ENCODE results near the gene ABLIM2. TPM values are rescaled to one million over a fixed set of nuclear protein-coding genes. Genes with fewer than 3 reads are reported as not detected.

ABLIM2 gene
- total RNA-seq, 2 donors from 2014 or later = 0.34 to 0.60 TPM

DNA sequence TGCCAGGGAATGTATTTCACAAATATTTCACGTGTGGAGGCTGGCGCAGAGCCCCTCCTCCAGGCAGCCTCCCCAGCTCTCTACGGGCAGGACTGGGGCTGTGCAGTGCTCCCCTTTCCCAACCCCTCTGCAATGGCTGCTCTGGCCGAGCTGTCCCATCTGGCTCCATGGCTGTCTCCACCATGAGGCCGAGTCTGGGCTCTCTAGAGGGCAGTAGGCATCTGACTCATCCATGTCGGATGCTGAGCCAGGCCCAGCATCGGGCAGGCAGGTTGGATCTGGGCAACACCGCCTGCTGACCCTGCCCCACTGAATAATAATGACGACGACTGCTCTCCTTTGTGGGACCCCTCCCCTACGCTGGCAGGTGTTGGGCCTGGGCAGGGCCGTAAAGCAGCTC, 29.5 kb upstream of the ABLIM2 start:
- Mint-ChIP-seq H3K4me1 (ENCODE audit: low read depth) (no peaks in the 10 kb centered on the region), H3K36me3 (ENCODE audit: insufficient read depth in 2 of 2) (no peaks in the 10 kb centered on the region), H3K27ac (no peak overlapping the region), H3K4me3 (no peak overlapping the region), H3K27me3 (ENCODE audit: low read depth) (no peaks in the 10 kb centered on the region), H3K9me3 (no peaks in the 10 kb centered on the region)
- ATAC-seq (replicated peaks in 1 of 2) = no peak
- DNase-seq = no peak

DNA sequence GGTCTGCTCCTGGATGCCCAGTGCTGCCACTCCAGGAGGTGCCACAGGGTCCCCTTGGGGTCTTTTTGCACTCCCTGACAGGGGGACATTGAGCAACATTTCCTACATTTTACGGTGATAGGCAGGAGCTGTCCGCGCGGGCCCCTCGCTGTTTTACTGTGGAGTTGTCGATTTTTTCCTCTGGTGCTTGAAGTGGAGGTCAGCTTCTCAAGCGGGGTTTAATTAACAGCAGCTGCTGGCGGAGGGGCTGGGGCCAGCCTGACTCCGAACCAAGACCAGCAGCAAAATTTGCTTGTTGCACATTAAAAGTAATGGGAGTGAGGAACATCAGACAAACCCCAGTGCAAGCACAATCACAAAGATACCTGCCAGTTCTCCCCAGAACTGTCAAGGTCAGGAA, 27.3 kb upstream of the ABLIM2 start:
- DNase-seq (no peak), ATAC-seq (replicated peaks in 1 of 2) (no peak)
- no peak overlapping the region for H3K4me3 Mint-ChIP-seq
- no peaks in the 10 kb centered on the region for H3K27me3 Mint-ChIP-seq (ENCODE audit: low read depth)
- H3K36me3 Mint-ChIP-seq (ENCODE audit: insufficient read depth in 2 of 2) = no peaks in the 10 kb centered on the region
- no peaks in the 10 kb centered on the region for H3K9me3 Mint-ChIP-seq
- H3K27ac Mint-ChIP-seq = no peak overlapping the region
- H3K4me1 Mint-ChIP-seq (ENCODE audit: low read depth) = no peaks in the 10 kb centered on the region

DNA sequence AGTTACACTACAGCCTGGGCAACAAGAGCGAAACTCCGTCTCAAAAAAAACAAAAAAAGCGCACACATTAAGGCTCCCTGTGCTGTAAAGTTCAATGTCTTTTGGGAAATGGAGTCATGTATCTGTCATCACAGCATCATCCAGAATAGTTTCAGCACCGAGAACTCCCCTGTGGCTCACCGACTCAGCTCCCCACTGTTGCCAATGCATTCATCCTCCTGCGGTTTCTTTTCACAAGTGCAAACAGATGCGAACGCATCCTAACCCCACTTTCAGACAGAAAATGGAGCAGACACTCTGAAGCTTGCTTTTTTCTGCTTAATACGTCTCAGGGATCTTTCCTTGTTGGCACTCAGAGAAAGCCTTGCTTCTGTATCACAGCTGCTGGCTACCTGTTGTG, 26.7 kb upstream of the ABLIM2 start:
- H3K27ac Mint-ChIP-seq = no peak overlapping the region
- H3K4me1 Mint-ChIP-seq (ENCODE audit: low read depth) = no peaks in the 10 kb centered on the region
- H3K27me3 Mint-ChIP-seq (ENCODE audit: low read depth) = no peaks in the 10 kb centered on the region
- DNase-seq (no peak), ATAC-seq (replicated peaks in 1 of 2) (peak in 1 of 2 donors; percentile 66)
- H3K9me3 Mint-ChIP-seq = no peaks in the 10 kb centered on the region
- no peak overlapping the region for H3K4me3 Mint-ChIP-seq
- no peaks in the 10 kb centered on the region for H3K36me3 Mint-ChIP-seq (ENCODE audit: insufficient read depth in 2 of 2)

DNA sequence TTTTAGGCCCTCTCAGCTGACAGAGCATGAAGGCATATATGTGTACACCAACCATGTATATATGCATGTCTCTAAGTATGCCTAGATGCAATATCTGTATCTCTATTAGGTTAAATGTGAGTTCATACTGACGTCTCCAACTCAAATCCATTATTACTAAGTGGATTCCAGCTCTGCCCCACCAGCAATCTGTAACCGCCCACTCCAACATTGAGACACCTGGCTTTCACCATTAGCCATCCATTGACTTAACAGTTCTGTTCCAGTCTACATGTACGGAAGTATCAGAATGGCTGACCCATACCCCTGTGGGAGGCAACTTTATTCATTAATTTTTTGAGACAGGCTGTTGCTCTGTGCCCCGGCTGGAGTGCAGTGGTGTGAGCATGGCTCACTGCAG, 25.4 kb upstream of the ABLIM2 start:
- H3K27ac Mint-ChIP-seq = no peak overlapping the region
- H3K36me3 Mint-ChIP-seq (ENCODE audit: insufficient read depth in 2 of 2) = no peaks in the 10 kb centered on the region
- H3K4me1 Mint-ChIP-seq (ENCODE audit: low read depth) = no peaks in the 10 kb centered on the region
- H3K9me3 Mint-ChIP-seq = no peaks in the 10 kb centered on the region
- no peaks in the 10 kb centered on the region for H3K27me3 Mint-ChIP-seq (ENCODE audit: low read depth)
- ATAC-seq (replicated peaks in 1 of 2) (no peak), DNase-seq (no peak)
- no peak overlapping the region for H3K4me3 Mint-ChIP-seq

DNA sequence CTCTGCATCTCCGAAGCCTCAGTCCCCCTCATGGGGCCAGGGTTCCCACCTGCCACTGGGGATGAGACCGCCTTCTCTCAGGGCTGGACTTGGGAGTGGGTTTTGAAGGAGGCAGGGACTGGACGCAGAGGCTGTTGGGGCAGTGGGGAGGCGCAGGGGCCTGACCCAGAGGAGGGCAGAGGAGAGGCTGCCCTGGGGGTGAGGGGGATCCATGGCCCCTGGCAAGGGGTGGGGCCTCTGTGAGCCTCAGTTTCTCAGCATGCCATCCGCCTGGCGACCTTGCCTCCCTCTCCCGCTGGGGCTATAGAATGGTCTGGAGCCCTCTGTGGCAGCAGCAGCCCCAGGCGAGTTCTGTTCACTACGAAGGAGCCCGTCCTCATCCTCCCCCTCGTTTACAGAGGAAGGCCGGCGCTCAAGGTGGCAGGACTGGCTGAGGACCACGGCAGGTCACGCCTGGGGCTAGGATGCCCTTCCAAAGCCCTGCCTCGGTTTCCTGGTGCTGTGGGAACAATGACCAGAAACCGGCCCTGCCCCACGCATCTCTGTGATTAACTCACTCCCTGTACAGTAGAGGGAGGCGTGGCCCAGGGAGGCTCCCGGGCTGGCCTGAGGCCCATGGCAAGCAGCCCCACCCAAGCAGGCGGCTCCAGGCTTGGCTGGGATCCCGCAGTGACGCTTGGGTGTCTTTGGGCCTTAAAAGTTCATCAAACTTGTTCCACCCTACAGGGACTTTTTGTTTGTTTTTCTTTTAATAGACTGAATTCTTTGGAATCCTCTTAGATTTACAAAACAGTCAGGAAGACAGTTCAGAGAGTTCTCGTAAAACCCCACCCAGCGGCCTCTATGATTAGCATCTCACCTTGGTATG, 24.5 kb upstream of the ABLIM2 start:
- Mint-ChIP-seq H3K27ac (no peak overlapping the region), H3K36me3 (ENCODE audit: insufficient read depth in 2 of 2) (no peaks in the 10 kb centered on the region), H3K27me3 (ENCODE audit: low read depth) (no peaks in the 10 kb centered on the region), H3K9me3 (no peaks in the 10 kb centered on the region), H3K4me3 (no peak overlapping the region), H3K4me1 (ENCODE audit: low read depth) (no peaks in the 10 kb centered on the region)
- DNase-seq (no peak), ATAC-seq (replicated peaks in 1 of 2) (no peak)

DNA sequence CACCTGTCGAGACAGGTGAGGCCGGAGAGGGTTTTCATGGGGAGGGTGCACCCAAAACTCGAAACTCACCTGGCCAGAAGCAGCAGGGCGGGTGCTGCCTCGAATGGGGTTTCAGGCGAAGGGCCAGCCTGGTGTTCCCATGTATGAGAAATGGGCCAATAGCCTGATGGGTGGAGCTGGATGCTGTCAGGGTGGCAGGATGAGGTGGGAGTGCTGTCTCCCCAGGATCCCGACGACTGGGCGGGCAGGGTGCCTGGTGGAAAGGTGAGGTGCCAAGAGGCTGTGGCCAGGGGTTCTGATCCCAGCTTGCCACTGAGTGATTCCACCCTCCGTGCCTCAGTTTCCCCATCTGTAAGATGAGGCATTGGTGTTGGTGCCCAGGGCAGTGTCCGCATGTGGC, 23.7 kb upstream of the ABLIM2 start:
- no peak for ATAC-seq (replicated peaks in 1 of 2)
- no peak overlapping the region for H3K4me3 Mint-ChIP-seq
- H3K36me3 Mint-ChIP-seq (ENCODE audit: insufficient read depth in 2 of 2) = no peaks in the 10 kb centered on the region
- no peak overlapping the region for H3K27ac Mint-ChIP-seq
- no peaks in the 10 kb centered on the region for H3K9me3 Mint-ChIP-seq
- no peaks in the 10 kb centered on the region for H3K27me3 Mint-ChIP-seq (ENCODE audit: low read depth)
- DNase-seq = no peak
- H3K4me1 Mint-ChIP-seq (ENCODE audit: low read depth) = no peaks in the 10 kb centered on the region

DNA sequence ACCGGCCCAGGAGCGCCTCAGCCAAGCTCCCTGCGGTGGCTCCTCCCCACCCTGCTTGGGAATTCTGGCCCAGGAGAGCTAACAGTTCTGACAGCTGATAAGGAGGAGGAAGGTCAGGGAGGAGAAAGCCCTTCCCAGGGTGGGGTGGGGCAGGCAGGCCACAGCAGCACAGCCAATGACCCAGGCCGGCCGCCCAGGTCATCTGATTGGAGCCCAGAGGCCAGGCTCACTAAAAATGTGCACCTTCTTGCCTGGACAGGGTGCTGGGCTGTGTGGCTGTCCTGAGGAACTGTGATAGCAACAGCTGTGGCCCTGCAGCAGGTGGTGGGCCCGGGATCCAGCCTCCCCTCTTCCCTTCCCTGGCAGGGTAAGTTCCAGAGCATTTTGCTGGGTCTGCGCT, 23.2 kb upstream of the ABLIM2 start:
- Mint-ChIP-seq H3K27me3 (ENCODE audit: low read depth) (no peaks in the 10 kb centered on the region), H3K27ac (no peak overlapping the region), H3K9me3 (no peaks in the 10 kb centered on the region), H3K4me1 (ENCODE audit: low read depth) (no peaks in the 10 kb centered on the region), H3K36me3 (ENCODE audit: insufficient read depth in 2 of 2) (no peaks in the 10 kb centered on the region), H3K4me3 (no peak overlapping the region)
- ATAC-seq (replicated peaks in 1 of 2) = no peak
- no peak for DNase-seq

DNA sequence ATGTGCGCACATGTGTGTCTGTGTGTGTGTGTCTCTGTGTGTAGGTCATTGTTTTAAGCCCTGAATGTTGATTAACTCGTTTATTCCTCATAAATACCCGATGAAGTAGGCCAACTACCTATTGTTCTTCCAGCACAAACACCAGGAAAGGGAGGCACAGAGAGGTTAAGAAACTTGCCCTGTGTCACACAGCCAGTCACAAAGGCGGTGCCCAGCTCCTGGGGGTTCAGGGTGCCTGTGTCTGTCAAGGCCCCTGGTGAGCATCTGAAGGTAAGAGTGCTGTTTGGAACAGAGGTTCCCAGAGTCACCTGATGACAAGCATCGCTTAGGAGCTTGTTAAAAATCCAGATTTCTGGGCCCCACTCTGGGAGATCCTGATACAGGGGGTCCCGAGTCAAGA, 22.5 kb upstream of the ABLIM2 start:
- DNase-seq (no peak), ATAC-seq (replicated peaks in 1 of 2) (no peak)
- H3K4me1 Mint-ChIP-seq (ENCODE audit: low read depth) = no peaks in the 10 kb centered on the region
- H3K27ac Mint-ChIP-seq = no peak overlapping the region
- no peaks in the 10 kb centered on the region for H3K27me3 Mint-ChIP-seq (ENCODE audit: low read depth)
- no peaks in the 10 kb centered on the region for H3K9me3 Mint-ChIP-seq
- H3K4me3 Mint-ChIP-seq = no peak overlapping the region
- no peaks in the 10 kb centered on the region for H3K36me3 Mint-ChIP-seq (ENCODE audit: insufficient read depth in 2 of 2)

DNA sequence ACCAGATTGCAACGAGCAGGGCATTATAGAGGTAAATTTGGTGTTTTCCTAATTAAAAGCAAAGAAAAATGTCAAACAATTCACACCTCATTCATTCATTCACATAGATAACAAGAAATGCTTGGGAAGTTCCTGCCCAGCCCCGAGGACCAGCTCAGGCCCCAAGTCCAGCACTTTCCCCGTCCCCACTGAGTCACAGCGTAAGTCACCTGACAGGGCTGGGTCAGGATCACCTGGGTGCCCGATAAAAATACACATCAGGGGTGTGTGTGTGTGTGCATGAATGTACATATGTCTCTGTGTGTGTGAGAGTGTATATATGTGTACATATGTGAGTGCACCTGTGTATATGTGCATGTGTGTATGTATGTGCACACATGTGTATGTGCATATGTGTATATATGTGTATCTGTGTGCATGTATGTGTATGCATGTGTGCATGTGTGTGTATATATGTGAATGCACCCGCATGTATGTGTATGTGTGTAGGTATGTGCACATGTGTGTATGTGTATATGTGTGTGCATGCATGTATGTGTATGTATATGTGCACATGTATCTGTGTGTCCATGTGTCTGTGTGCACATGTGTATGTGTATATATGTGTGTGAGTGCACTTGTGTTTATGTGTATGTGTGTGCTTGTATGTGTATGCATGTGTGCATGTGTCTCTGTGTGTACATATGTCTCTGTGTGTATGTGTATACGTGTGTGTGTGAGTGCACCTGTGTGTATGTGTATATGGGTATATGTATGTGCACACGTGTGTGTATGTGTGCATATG, 21.9 kb upstream of the ABLIM2 start:
- H3K27me3 Mint-ChIP-seq (ENCODE audit: low read depth) = no peaks in the 10 kb centered on the region
- no peaks in the 10 kb centered on the region for H3K4me1 Mint-ChIP-seq (ENCODE audit: low read depth)
- H3K9me3 Mint-ChIP-seq = no peaks in the 10 kb centered on the region
- ATAC-seq (replicated peaks in 1 of 2) = no peak
- no peaks in the 10 kb centered on the region for H3K36me3 Mint-ChIP-seq (ENCODE audit: insufficient read depth in 2 of 2)
- DNase-seq = no peak
- H3K27ac Mint-ChIP-seq = no peak overlapping the region
- H3K4me3 Mint-ChIP-seq = no peak overlapping the region

DNA sequence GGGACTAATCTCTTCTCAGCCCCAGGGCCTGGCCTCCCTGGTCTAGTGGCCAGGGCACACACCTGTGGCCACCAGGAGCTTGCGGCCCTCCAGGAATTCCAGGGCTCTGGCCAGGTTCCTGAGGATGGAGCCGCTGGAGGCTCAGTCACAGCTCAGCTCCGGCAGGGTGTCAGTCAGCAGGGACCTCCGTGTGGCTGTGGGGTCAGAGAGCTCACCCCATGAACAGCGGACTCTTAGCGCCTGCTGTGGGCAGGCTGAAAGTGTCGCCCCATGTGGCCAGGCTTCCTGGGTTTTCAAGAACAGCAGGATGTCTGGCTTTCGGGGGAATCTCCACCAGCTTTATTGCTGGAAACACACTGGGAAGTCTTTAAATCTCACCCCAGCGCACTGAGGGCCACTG, 21.2 kb upstream of the ABLIM2 start:
- Mint-ChIP-seq H3K9me3 (no peaks in the 10 kb centered on the region), H3K36me3 (ENCODE audit: insufficient read depth in 2 of 2) (no peaks in the 10 kb centered on the region), H3K27me3 (ENCODE audit: low read depth) (no peaks in the 10 kb centered on the region), H3K4me1 (ENCODE audit: low read depth) (no peaks in the 10 kb centered on the region), H3K27ac (no peak overlapping the region), H3K4me3 (no peak overlapping the region)
- ATAC-seq (replicated peaks in 1 of 2) = no peak
- no peak for DNase-seq

DNA sequence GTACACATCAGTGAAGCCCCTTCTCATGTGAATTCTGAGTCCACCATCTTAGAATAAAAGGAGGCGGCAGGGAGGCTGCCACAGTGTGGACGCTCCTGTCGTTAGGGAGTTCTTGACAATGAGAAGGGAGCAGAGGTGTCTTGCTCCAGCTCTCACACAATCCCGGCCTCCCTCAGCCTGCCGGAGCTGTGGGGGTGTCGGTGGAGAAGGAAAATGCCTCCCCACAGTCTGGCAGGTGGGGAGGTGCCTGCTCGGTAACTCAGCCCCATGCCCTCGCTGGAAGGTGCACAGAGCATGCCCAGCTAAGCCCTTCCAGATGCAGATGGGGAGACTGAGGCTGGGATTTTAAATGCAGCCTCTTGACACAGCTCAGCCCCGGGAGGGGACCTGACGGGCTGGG, 20.5 kb upstream of the ABLIM2 start:
- Mint-ChIP-seq H3K27ac (no peak overlapping the region), H3K36me3 (ENCODE audit: insufficient read depth in 2 of 2) (no peaks in the 10 kb centered on the region), H3K4me1 (ENCODE audit: low read depth) (no peaks in the 10 kb centered on the region), H3K27me3 (ENCODE audit: low read depth) (no peaks in the 10 kb centered on the region), H3K4me3 (no peak overlapping the region), H3K9me3 (no peaks in the 10 kb centered on the region)
- DNase-seq (no peak), ATAC-seq (replicated peaks in 1 of 2) (no peak)

DNA sequence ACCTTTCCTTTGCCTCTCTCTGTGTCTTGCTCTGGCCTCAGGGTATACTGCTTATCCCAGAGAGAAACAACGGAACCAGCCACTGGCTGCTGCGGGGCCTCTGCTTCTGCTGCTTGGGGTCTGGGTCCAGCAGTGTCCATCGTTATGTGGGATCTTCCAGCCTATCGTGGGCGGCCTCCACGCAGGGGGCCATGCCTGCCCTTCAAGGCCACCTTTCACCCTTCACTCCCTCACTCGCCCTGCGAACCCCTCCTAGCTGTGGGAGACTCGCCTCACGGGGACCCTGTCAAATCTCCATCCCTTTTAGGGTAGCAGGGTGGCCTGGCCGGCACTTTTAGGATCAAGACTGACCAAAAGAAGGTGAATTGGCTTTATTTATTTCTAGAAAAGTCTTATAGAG, 19.3 kb upstream of the ABLIM2 start:
- no peak overlapping the region for H3K4me3 Mint-ChIP-seq
- H3K27ac Mint-ChIP-seq = no peak overlapping the region
- no peaks in the 10 kb centered on the region for H3K9me3 Mint-ChIP-seq
- no peaks in the 10 kb centered on the region for H3K27me3 Mint-ChIP-seq (ENCODE audit: low read depth)
- ATAC-seq (replicated peaks in 1 of 2) = no peak
- no peaks in the 10 kb centered on the region for H3K4me1 Mint-ChIP-seq (ENCODE audit: low read depth)
- no peaks in the 10 kb centered on the region for H3K36me3 Mint-ChIP-seq (ENCODE audit: insufficient read depth in 2 of 2)
- no peak for DNase-seq

DNA sequence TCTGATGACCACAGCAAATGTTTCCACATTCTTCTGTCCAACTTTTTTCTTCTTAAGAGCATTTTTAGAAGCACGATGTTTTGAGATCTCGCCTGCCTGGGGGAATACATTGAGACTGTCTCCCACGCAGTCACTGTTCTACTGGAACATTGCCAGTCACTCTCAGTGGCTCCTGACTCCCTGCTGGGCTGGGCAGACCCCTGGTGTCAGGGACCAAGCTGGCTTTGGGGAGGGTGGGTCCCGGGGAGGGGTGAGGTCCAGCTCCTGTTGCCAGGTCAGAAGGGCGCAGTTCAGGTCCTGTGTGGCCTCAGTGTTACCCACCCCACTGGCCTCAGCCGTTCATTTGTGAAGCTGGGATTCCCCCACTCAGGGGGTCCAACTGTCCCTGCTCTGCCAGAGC, 18.9 kb upstream of the ABLIM2 start:
- DNase-seq = no peak
- Mint-ChIP-seq H3K36me3 (ENCODE audit: insufficient read depth in 2 of 2) (no peaks in the 10 kb centered on the region), H3K27me3 (ENCODE audit: low read depth) (no peaks in the 10 kb centered on the region), H3K27ac (no peak overlapping the region), H3K4me3 (no peak overlapping the region), H3K4me1 (ENCODE audit: low read depth) (no peaks in the 10 kb centered on the region), H3K9me3 (no peaks in the 10 kb centered on the region)
- ATAC-seq (replicated peaks in 1 of 2) = no peak

Measured in activated T-cell treated with anti-CD3 and anti-CD28 coated beads, Interleukin-2, amount 50 U/mL, for 72 hours (primary cell).